Cardiac fibroblast (primary cell): ENCODE results near the gene SLC12A4.

ENCODE experiments used
- DNase-seq, 2 donors: peaks; one replicate each; pipeline versions ENCODE4 v3.0.0 to v3.0.0-alpha.2; 2010; ENCODE audit warnings: low read depth in 2 of 2
- H3K4me3 ChIP-seq, 2 donors: replicated peaks in 1 of 2; 1 replicate in 1 of 2; 2 replicates in 1 of 2; pipeline ENCODE4 v1.5.1; 2011; ENCODE audit warnings: low read depth in 2 of 2, low read length in 2 of 2, mild to moderate bottlenecking in 2 of 2, moderate library complexity in 1 of 2
- CTCF ChIP-seq: IDR thresholded peaks from one replicate; pipeline ENCODE4 v1.5.1; 2011; ENCODE audit warnings: low read depth, mild to moderate bottlenecking, low read length, inconsistent platforms

SLC12A4 gene

GRCh38 chr16:67930191-67930590 is 38.2 kb downstream of the SLC12A4 start:
- H3K4me3 ChIP-seq: no peak overlapping the region
- no peak for DNase-seq
- TF ChIP-seq CTCF: no peak

- no peak overlapping the region for H3K4me3 ChIP-seq
- TF ChIP-seq CTCF: peak; percentile 97
- peak; percentile 65 to 69 for DNase-seq
Observed at GRCh38 chr16:67928561-67929364, 39.7 kb downstream of the SLC12A4 start.

- no peak overlapping the region for H3K4me3 ChIP-seq
- no peak for TF ChIP-seq CTCF
- no peak for DNase-seq
Observed at GRCh38 chr16:67928147-67928546, 40.3 kb downstream of the SLC12A4 start.

GRCh38 chr16:67927131-67927941 is 41.1 kb downstream of the SLC12A4 start:
- DNase-seq: no peak
- no peak overlapping the region for H3K4me3 ChIP-seq
- no peak for TF ChIP-seq CTCF

GRCh38 chr16:67926181-67926750 is 42.2 kb downstream of the SLC12A4 start:
- peak; percentile 15 for TF ChIP-seq CTCF
- peak in 1 of 2 donors; percentile 63 for DNase-seq
- H3K4me3 ChIP-seq: no peak overlapping the region

GRCh38 chr16:67924140-67924906 is 44.1 kb downstream of the SLC12A4 start:
- no peak for DNase-seq
- TF ChIP-seq CTCF: no peak
- H3K4me3 ChIP-seq: no peak overlapping the region
